Measurements from ENCODE around the gene LIX1L.
"Not testable (repeated sequence)": the region's sequence is repeated elsewhere in the genome, so short reads cannot be mapped to it uniquely, and the experiment has no call there.

LIX1L gene

DNA sequence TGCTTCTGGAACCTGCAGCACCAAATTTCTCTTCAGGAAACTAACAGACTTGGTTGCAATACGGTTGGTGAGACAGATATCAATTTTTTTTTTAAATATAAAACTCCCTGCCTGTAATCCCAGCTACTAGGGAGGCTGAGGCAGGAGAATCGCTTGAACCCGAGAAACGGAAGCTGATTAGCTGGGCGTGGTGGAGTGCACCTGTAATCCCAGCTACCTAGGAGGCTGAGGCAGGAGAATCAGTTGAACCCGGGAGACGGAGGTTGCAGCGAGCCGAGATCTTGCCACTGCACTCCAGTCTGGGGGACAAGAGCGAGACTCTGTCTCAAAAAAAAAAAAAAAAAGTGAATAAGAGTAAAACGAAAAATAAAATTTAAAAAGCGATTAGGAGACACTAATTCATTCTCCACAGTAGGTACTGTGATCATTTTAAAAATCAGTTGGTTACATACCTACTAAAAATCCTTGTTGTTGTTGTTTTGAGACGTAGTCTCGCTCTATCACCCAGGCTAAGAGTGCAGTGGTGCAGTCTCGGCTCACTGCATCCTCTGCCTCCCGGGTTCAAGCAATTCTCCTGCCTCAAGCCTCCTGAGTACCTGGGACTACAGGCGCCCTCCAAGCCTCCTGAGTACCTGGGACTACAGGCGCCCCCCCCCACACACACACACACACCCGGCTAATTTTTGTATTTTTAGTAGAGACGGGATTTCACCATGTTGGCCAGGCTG, 29.7 kb downstream of the LIX1L start:
- no peak for DNase-seq

DNA sequence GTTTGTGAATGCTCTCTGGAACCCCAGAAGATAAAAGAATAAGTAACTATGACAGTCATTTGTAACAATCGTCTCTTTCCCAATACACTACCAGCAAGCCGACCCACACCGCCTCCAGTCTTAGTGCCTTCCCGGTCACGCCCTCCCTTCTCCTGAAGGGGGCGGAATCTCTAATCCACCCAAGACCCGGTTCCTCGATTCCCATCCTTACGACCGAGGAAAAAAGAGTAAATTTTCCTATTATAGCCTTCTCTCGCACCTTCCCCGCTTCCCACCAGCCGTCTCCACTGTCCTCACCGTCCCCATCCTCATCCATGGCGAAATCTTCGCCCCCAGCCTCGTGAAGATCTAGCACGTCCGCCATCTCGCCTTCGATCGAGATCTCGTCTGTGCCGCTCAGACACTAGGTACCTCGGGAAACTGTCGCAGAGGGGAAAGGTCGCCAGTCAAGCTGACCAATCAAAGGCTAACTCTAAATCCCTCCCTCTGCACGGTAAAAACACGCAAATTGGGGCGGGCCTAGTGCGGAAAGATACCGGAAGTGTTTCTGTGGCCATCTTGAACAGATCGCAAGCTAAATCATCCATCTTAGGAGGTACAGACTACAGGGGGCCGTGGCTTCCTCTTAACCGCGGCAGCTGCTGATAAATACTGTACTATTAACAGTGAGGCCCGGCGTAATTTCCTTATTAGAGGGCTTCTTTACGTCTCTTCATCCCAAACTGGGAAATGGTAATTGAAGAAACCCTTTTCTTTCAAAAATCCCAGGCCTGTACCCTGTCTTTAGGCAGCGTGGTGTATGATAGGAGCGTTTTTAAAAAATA, 30.5 kb downstream of the LIX1L start, which contains the start of gene RBM8A:
Gene RBM8A, minus strand, starts transcription at position 422 of the 824 bp plus-strand sequence. Its CDS starts 58 bp downstream, at position 364.
- peak; percentile 97 for DNase-seq

DNA sequence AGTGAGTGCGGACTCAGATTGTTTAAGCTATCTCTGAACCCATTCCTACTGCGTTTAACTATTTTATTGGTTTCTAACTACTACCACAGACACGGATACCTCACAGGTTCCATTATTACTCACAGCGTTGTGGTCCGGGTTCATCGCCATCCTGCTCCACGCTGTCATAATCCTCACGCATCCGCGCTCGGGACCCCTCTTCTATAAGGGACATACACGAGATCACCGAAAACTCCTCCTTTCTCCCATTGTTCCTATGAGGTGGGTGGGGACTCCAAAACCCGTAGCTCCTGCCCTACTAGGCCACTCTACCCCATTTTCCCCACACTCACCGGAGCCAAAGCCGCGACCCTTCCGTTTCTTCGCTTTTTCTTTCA, 31.1 kb downstream of the LIX1L start:
- no peak for DNase-seq

DNA sequence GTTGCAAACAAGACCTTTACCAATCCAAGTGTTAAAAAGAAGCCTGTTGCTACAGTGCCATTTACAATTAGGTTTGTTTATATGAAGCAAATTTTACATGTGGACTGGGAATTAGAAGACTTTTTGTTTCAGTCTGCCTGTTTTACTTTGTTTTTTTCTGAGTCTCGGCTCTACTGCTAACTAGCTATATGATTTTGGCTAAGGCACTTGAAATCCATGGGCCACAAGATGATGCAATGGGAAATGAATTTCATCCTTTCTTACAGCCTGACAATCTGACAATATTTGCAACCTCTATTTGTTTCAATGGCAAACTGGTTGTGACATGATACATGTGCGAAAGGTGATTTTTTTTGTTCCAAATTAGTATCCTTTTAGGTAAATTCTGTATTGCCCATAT, 35.6 kb downstream of the LIX1L start:
- DNase-seq, result no peak

DNA sequence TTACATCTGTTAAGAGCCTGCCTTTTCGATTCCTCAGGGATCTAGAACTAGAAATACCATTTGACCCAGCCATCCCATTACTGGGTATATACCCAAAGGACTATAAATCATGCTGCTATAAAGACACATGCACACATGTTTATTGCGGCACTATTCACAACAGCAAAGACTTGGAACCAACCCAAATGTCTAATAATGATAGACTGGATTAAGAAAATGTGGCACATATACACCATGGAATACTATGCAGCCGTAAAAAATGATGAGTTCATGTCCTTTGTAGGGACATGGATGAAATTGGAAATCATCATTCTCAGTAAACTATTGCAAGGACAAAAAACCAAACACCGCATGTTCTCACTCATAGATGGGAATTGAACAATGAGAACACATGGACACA, 37.5 kb downstream of the LIX1L start:
- DNase-seq, result not testable (repeated sequence)

DNA sequence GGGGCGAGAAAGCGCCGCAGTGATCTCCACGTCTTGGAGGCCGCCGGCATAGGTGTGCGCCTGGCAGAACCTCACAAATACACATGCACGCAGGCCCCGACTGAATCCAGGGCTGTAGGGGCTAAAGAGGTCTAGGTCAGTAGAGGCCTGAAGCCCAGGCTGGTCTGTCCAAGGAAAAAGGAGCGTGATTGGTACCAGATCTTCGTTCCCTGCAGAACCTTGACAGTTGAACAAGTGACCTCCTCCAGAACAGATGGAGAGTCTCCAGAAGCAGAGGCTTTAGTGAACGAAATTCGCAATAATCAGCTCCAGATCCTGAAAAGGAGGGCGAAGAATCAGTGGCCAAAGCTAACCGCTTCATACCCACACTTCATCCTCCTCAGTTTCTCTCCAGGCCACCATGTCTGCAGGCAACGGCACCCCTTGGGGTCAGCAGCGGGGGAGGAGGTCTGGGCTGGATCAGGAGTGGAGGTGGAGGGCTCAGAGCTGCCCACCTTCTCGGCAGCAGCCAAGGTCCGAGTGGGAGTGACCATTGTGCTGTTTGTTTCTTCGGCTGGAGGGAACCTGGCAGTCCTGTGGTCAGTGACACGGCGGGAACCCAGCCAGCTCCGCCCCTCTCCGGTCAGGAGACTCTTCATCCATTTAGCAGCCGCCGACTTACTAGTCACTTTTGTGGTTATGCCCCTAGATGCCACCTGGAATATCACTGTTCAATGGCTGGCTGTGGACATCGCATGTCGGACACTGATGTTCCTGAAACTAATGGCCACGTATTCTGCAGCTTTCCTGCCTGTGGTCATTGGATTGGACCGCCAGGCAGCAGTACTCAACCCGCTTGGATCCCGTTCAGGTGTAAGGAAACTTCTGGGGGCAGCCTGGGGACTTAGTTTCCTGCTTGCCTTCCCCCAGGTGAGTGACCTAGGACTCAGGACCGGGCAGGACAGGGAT, 38.6 kb downstream of the LIX1L start:
- peak; percentile 28 for DNase-seq

DNA sequence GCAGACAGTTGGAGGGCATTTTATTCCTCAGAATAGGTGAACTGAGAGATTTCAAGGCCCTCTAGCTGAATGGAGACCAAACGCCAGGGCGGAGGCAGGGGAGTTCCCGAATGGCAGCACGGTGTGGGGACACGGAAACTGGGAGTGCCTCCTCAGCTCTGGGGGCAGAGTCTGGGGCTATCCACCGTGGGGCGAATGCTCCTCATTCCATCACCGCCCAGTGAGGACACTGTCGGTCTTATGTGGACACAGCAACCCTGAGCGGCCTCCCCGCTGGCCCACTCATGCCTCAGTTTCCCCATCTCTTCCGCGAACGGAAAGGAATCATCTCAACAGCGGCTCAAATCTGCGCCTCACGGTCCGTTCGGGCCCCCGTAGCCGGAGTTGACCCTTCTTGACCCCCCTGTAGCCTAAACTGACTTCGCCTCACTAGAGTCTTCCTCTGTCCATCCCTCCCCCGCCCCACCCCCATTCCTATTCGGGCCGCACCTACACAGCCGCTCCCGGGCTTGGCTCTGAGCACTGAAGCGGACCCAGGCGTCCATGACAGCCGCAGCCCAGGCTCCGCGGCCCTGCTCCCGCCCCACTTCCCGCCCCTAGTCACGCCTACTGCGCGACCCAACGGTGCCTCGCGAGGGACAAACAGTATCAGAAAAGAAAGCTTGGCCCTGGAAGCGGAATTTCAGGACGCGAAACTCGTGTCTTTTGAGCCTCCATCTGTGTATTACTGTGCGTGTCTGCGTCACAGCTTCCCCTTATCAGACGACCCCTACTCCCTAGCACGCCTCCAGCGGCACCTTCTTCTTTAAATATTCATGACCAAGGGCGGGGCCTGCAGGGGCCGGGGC, 39.4 kb downstream of the LIX1L start, which contains the start of gene PEX11B:
Gene PEX11B, minus strand, starts transcription at position 574 of the 848 bp plus-strand sequence. Its CDS starts 29 bp downstream, at position 545.
- DNase-seq, result peak; percentile 91

DNA sequence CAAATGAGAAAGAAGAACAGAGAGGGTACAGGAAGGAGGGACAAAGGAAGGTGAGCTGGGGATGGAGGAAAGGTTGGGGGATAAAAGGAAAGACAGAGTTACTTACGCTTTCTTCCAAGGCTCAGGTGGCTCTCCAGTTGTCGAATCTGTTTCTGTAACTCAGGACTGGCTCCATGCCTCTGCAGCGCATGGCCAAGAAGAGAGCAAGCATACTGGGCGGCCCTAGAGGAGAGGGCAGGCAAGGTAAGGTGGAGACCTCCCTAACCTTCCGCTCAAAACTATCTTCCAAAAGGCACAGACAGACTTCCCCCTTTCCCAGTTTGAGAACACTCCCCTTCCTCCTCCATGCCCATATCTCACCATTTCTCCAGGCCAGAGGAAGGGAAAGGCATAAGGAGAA, 40.2 kb downstream of the LIX1L start:
- no peak for DNase-seq

DNA sequence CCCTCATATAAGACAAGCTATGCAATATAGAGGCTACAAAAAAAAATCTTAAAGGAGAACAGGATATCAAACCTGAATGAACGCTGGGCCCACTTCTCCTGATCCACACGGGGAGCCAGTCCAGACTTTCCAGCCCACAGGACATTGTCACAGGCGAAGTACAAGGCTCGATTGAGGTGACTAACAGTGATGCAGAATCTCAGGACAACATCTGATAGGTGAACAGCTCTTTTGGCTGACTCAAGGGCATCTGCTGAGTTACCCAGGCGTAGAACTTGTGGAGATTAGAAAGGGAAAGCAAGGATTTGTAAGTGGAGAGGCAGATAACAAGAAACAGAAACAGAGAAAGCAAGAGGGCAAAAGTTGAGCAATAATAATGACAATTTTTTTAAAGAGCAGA, 41.1 kb downstream of the LIX1L start:
- DNase-seq, result no peak

DNA sequence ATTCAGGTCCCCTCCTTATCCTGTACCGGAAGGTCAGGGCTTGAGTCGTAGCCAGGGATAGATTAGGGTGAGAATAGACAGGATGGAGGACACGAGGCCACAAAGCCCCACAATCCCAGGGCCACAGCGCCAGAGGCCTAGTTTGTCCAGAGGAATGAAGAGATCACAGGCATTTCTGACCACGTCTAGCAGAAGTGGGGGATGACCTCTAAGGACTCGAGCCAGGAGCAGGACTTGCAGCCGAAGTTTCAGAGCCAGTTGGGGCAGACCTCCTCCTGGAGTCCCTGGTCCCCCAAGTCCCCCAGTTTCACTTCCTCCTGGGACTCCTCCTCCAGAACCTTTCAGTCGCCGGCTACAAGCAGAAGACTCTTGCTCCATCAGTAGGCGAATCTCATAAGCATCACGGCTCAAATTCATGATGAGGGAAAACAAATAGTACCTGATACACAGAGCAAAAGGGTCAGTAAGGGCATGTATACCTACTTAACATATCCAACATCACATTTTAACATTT, 45.6 kb downstream of the LIX1L start:
- no peak for DNase-seq

DNA sequence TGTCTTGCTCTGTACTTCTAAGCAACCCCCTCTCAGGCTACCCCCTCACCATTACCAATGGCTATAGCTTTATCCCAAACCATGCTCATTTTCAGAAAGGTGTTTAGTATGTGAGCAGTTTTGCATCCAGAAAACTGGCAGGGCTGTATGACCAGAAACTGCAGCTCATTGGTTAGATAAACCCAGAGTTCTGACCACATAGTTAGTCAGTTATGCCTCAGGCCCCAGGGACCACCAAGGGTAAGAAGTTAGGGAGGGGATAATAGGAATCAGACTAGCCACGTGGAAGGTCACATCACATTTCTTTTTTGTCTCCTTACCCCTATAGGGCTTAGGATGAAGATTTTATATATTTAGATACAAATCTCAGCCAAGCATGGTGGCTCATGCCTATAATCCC, 49.2 kb downstream of the LIX1L start:
- DNase-seq, result no peak

DNA sequence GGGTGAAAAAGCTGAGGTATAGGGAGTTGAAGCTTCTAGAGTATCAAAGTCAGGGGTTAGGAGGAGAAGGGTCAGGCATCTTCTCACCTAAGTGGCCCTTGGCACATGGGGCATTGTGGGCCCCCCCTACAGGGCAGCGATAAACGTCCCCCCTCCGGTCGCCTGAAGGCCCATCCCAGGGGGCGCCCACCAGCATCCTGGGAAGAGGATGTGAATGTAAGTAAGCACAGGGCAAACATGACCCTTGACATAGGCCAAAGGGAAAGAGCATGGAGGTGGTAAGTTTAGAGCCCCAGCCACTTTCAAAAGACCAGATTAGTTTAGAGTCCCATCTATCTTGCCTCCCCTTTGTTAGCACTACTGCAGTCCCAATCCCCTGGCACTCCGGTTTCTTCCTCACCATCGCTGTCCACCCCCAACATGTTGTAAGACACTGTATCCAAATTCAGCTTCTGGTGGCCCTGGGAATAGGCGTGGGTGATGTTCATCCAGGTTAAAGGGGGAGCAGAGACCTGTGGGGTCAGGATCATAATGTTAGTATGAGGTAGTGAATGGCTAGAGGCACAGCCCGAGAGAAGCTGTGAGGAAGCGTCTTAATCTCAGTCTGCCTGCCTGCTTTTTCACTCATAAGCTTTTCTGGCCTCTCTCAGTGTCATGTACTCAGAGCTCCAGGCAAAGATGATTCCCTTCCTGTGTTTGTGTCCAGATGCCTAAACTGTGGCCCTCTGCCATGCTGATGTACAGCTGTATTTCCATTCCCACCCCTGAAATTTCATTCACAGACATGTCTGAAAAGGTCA, 50.7 kb downstream of the LIX1L start:
- DNase-seq, result no peak

DNA sequence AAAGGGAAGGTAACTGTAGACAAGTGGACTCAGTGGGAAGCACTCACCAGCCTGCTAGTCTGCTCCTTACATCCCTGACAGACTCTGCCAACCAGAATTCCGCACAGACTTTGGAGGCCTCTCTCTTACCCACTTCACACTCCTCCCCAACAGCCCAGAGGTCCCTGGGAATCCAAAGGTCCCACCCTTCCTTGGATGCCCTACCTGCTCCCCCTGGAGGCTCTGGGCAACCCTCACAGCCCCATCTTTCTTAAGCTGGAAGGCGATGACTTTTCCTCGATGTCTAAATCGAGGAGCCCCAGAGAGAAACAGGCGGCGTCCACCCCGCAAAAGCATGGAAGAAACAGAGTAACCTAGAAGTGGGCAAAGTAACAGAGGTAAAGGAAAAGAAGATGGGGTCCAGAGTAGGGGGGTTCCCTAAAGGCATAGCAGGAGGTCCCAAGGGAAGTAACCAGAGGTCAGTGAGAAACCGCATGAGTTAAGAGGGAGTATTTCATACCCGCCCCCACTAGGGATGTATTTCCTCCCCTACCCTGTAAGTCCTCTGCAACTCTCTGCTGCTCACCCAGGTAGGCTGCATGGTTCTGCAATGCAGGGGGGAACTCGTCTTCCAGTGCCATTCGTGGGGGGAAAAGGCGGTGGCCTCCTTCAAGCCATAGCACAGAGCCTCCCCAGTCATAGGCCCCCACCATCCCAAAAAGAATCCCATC, 56.4 kb downstream of the LIX1L start:
- no peak for DNase-seq

DNA sequence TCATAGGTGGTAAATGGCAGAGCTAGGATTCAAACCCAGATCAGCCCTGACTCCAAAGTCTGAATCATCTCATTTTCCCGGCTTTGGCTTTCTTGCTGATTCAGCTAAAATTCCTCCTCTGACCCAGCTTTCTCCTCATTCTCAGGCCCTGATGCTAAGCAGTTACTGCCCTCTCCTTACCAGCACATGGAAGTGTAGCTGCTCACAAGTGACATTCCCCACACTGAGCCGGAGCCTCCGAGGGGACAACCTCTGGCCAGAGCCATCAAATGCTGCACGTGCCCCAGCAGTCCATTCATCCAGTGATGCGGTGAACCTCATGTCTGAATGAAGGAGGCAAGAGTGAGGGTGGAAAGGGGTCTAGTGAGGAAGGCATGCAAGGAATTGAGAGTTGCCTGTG, 59.1 kb downstream of the LIX1L start:
- no peak for DNase-seq

DNA sequence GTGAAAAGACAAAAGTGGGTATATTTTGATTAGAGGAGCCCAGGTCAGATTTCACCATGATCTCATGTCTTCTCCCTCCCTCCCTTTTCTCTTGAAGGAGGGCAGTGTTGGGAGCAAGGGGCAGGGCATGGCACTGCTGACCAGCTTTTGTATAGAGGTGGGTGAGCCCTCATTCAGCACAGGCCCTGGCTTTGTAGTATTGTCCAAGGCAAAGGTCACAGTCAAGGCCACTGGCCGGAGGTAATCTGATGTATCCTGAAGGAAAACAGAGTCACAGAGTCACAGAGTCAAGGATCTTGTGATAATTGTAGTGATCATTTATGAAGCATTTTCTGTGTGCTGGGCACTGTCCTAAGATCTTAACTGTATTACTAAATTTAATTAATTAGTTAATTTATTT, 59.8 kb downstream of the LIX1L start:
- DNase-seq, result no peak

DNA sequence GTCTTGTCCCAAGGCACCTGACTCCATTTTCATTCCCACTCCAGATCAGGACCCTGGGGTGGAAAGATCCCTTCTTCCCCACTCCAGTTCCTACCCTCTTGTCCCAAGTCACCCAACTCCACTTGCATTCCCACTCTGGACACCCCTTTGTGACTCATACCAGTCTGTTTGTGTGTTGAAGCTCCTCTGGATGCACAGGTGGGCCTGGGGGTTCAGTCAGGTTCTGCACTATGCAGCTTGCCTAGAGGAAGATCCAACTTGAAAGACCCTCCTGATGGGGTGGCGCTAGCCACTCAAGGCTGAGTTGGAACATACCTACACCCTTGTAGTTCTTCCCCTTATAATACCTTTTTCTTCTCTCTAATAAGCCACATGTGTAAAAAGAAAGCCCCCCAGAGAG, 62.3 kb downstream of the LIX1L start:
- DNase-seq, result no peak

DNA sequence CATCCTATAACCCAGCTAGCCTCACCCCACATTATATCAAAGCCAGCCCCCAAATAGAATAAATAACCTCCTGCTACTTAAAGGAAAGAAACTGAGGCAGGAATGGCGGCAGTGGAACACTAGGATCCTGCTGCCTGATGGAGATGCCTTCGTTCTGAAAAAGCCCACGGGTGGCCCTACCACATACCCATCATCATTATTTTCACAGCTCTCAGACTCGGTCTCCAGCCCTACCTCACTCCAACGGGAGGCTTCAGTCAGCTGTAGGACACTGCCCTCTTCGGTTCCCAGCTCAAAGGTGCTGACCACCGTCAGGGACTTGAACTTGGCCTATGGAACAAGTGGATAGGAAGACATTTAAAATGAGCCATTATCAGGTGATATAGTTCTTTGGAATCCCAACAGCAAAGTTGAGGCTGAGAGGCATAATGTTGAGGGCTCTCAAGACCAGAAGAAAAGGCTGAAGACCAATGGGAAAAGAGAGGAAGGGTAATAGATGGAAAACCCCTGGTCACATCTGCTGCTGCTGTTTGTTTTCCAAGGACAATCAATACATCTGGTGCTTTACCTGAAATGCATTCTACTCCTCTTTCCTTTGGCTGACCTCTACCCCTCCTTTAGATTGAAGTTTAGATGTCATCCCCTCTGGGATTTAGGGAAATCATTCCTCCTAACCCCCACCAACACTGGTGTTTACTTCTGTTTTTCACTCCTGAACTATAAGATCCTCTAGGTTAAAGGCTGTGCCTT, 64.3 kb downstream of the LIX1L start:
- DNase-seq, result no peak

DNA sequence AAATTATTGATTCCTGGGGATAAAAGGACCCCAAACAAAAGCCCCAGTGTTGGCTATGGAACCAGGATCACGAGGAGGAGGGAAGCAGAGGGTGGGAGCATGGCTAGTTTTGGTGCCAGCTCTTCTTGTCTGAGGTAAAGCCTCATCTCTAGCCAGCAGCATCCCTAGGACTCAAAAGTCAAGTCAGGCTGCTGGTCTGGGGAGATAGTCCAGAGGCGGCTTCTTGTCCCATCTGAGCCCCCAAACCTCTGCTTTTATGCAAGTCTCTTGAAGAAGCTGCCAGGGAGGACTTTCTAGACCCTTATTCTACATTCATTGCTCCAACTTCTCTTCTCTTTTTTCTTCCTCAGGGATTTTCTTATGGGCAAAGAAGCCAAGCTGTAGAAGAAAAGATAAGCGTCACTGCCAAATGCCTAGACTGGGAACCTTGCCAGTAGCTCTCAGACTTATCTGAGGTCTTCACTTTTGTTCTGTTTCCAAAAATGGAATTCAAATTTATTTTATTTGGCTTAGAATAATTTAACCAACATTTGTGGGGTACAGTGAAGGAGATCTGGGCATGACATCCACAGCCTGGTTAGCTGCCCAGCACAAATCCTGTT, 65.2 kb downstream of the LIX1L start:
- no peak for DNase-seq
